Suprapubic skin (tissue), 4 donors: Measurements from ENCODE around the gene FBXO48.

Source experiments
- POLR2A ChIP-seq, 2 donors: fragments of 450-650 bp; IDR thresholded peaks; one replicate each; pipeline ENCODE4 v1.6.1; 2017; ENCODE audit warnings: antibody characterized with exemption in 2 of 2, mild to moderate bottlenecking in 2 of 2, moderate library complexity in 2 of 2
- POLR2AphosphoS5 ChIP-seq, 3 donors: sonication (generic); formaldehyde crosslinking; IDR thresholded peaks; one replicate each; pipeline ENCODE4 v1.6.1; 2017; ENCODE audit warnings: antibody characterized with exemption in 3 of 3
- TF ChIP-seq, protein P1 (sequence below), 2 donors: fragments of 200-600 bp in 1 of 2; fragments of 450-650 bp in 1 of 2; sonication (generic) in 1 of 2; IDR thresholded peaks; one replicate each; pipeline ENCODE4 v1.5.1; 2016 to 2019; ENCODE audit warnings: antibody characterized with exemption in 2 of 2, mild to moderate bottlenecking in 1 of 2, moderate library complexity in 1 of 2

DNA sequence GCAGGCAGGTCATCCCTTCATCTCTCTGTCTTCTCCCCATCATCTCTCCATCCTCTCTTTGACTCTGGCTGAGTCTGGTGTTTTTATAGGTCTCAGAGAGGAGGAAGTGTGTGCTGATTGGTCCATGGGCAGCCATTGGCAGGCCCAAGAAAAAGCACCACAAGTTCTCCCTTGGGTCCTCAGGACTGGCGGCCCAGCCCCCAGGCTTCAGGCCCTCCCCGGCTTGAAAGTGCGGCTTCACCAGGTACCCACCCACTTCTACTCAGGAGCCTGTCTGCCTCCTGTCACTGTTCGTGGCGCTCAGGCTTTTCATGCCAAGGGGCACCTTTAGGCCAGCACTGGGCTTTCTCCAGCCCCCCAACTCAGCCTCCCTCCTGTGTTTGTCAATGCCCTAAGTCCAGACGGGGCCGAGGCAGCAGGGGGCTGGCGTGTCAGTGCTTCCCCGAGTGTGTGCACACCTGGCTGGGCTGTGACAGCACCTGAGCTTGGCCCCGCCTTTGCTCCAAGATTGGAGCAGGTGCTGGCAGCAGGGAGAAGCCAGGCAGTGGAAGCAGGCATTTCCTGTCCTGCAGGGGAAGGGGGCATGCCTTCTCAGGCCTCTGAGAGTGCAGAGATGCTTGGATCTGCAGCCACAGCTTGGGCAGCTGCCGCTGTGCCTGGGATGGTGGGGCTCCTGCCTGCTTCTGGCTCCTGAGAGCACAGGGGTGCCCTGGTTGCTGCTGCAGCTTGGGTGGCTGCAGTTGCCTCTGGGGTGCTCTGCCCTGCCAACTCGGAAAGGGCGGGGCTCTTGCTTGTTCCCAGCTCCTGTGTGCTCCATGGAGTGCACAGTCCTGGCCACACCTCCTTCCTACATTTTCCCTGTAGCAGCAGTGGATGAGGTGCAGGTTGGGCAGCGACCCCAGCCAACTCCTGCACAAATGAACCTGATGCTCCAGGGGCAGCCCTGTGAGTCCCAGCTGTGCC lies 34.1 kb downstream of the FBXO48 start:
- TF ChIP-seq, protein P1, sequence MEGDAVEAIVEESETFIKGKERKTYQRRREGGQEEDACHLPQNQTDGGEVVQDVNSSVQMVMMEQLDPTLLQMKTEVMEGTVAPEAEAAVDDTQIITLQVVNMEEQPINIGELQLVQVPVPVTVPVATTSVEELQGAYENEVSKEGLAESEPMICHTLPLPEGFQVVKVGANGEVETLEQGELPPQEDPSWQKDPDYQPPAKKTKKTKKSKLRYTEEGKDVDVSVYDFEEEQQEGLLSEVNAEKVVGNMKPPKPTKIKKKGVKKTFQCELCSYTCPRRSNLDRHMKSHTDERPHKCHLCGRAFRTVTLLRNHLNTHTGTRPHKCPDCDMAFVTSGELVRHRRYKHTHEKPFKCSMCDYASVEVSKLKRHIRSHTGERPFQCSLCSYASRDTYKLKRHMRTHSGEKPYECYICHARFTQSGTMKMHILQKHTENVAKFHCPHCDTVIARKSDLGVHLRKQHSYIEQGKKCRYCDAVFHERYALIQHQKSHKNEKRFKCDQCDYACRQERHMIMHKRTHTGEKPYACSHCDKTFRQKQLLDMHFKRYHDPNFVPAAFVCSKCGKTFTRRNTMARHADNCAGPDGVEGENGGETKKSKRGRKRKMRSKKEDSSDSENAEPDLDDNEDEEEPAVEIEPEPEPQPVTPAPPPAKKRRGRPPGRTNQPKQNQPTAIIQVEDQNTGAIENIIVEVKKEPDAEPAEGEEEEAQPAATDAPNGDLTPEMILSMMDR (IDR thresholded peaks at IDR 0.05), result no peak
- TF ChIP-seq POLR2A (IDR thresholded peaks at IDR 0.05) (no peak), POLR2AphosphoS5 (IDR thresholded peaks at IDR 0.05) (no peak)
